Sigmoid colon (tissue), 7 donors: ENCODE results near the gene KIF19. TPM values are rescaled to one million over a fixed set of nuclear protein-coding genes. Genes with fewer than 3 reads are reported as not detected.

Experiments used
- DNase-seq: peaks from one replicate; pipeline ENCODE4 v3.0.0-alpha.2; 2019
- H3K27ac ChIP-seq, 4 donors: fragments of 200-600 bp; sonication (generic); one replicate each; pipeline ENCODE4 v1.5.1; 2016 to 2019; ENCODE audit warnings: mild to moderate bottlenecking in 1 of 4
- H3K27me3 ChIP-seq, 3 donors: fragments of 200-600 bp; sonication (generic); one replicate each; pipeline ENCODE4 v1.5.1; 2019; ENCODE audit warnings: mild to moderate bottlenecking in 1 of 3
- H3K36me3 ChIP-seq, 4 donors: fragments of 200-600 bp; sonication (generic); one replicate each; pipeline ENCODE4 v1.5.1; 2016 to 2019
- H3K4me1 ChIP-seq, 4 donors: fragments of 200-600 bp; sonication (generic); one replicate each; pipeline ENCODE4 v1.5.1; 2017 to 2019
- H3K4me3 ChIP-seq, 4 donors: fragments of 200-600 bp; sonication (generic); one replicate each; pipeline ENCODE4 v1.5.1; 2017 to 2019; ENCODE audit warnings: mild to moderate bottlenecking in 2 of 4, moderate library complexity in 1 of 4
- H3K9me3 ChIP-seq, 4 donors: fragments of 200-600 bp in 3 of 4; sonication (generic) in 3 of 4; one replicate each; pipeline versions ENCODE4 v1.5.1 to v1.6.1; 2013 to 2019
- EP300 ChIP-seq, 4 donors: sonication (generic); formaldehyde crosslinking; IDR thresholded peaks; one replicate each; pipeline ENCODE4 v1.6.1; 2017; ENCODE audit warnings: antibody characterized with exemption in 4 of 4
- POLR2A ChIP-seq, 2 donors: fragments of 450-650 bp; IDR thresholded peaks; one replicate each; pipeline ENCODE4 v1.6.1; 2016; ENCODE audit warnings: antibody characterized with exemption in 2 of 2, mild to moderate bottlenecking in 2 of 2, moderate library complexity in 2 of 2
- POLR2AphosphoS5 ChIP-seq, 4 donors: sonication (generic); formaldehyde crosslinking; IDR thresholded peaks; one replicate each; pipeline ENCODE4 v1.6.1; 2017; ENCODE audit warnings: antibody characterized with exemption in 4 of 4
- WGBS, 2 donors: extraction: QIAGEN DNeasy Blood & Tissue Kit; methylation state at CpG; one replicate each; pipeline ENCODE4 v1.1.7; 2013; 5-methylcytosine and 5-hydroxymethylcytosine counted together
- intact Hi-C: fragments of 100-400 bp; cut with DNase I; formaldehyde crosslinking; loops from one replicate; pipeline ENCODE4 v1.15.1; 2023
- polyA plus RNA-seq, 3 donors: library from polyadenylated mRNA; stranded (reverse); fragments of 200-250 nt; gene quantifications; one replicate each; pipeline ENCODE4 v1.2.3, GENCODE V29; 2013
- total RNA-seq, 4 donors: library from RNA; depleted of rRNA; stranded (reverse); fragments of >200 nt; gene quantifications; one replicate each; pipeline ENCODE4 v1.1.0, GENCODE V29; 2016
- TF ChIP-seq, protein P1 (sequence below), 4 experiments: fragments of 450-650 bp in 3 of 4; fragments of 200-600 bp in 1 of 4; IDR thresholded peaks; one replicate each; pipeline ENCODE4 v1.5.1; 2016 to 2019; ENCODE audit warnings: antibody characterized with exemption in 4 of 4, mild to moderate bottlenecking in 3 of 4, moderate library complexity in 2 of 4
- donor health status: healthy with polysubstance abuse.
- donor health status: Bipolar disorder and iron deficiency.
- donor health status: healthy.

KIF19 gene
- total and polyA plus RNA-seq, 7 donors = 0.36 to 3.3 (median 0.80) TPM; not detected in 1

DNA sequence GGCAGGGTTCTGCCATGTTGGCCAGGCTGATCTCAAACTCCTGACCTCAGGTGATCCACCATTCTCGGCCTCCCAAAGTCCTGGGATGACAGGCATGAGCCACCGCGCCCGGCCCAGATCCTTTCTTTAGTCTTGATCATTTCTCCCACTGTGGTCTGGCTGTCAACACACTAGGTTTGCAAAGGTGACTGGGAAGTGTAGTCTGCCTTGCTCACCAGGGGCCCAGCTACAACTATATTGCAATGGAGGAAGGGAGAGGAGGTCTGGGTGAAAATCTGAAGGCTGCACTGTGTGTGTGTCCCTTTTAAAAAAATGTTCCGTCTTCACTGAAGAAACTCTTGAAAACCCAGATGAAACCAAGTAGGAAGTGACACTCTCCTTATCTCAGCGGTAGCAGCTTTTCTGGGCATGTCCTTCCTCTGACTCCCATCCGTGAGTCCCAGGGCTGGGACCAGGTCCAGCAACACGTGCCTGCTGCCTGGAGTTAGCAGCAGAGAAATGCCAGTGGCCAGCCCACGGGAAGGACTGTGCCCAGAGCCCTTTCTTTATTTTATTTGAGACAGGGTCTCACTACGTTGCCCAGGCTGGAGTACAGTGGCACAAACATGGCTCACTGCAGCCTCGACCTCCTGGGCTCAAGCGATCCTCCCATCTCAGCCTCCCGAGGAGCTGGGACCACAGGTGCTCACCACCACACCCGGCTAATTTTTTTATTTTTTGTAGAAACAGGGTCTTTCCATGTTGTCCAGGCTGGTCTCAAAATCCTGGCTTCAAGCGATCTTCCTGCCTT is 17.8 kb upstream of the KIF19 start:
- H3K4me1 ChIP-seq = no peaks in the 10 kb centered on the region
- intact Hi-C loops = no loop called here
- WGBS, 2 donors = 63 to 65% methylated on average over 15 of the region's 15 CpGs

DNA sequence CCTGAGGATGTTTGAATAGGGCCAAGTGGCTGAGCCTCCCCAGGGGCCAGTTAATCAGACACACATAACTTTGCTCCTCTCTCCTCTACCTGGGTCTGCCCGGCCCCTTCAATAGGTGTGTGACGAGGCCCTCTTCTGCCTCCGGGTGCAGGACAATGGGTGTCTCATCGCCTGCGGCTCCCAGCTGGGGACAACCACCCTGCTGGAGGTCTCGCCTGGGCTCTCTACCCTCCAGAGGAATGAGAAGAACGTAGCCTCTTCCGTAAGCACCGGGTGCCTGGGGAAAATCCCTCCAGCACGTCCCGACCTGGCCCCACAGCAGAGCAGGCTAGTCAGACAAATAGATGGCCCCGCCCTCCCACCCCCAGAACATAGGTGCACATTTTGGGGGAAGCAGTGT is 16.1 kb upstream of the KIF19 start:
- Histone ChIP-seq H3K4me1 (no peaks in the 10 kb centered on the region), H3K27ac (no peak overlapping the region), H3K9me3 (peaks cover 0 to 5% (median 2%) of the 10 kb centered on the region in 4 donors), H3K27me3 (peaks cover 0 to 7% (median 0%) of the 10 kb centered on the region in 3 donors), H3K4me3 (no peak overlapping the region), H3K36me3 (no peaks in the 10 kb centered on the region)
- no peak for DNase-seq
- intact Hi-C loops = no loop called here
- 39 to 71% methylated on average over 12 of the region's 12 CpGs for WGBS, 2 donors
- TF ChIP-seq POLR2AphosphoS5 (IDR thresholded peaks at IDR 0.05) = no peak
- no peak for TF ChIP-seq EP300 (IDR thresholded peaks at IDR 0.05)
- no peak for TF ChIP-seq POLR2A (IDR thresholded peaks at IDR 0.05)
- TF ChIP-seq, protein P1, sequence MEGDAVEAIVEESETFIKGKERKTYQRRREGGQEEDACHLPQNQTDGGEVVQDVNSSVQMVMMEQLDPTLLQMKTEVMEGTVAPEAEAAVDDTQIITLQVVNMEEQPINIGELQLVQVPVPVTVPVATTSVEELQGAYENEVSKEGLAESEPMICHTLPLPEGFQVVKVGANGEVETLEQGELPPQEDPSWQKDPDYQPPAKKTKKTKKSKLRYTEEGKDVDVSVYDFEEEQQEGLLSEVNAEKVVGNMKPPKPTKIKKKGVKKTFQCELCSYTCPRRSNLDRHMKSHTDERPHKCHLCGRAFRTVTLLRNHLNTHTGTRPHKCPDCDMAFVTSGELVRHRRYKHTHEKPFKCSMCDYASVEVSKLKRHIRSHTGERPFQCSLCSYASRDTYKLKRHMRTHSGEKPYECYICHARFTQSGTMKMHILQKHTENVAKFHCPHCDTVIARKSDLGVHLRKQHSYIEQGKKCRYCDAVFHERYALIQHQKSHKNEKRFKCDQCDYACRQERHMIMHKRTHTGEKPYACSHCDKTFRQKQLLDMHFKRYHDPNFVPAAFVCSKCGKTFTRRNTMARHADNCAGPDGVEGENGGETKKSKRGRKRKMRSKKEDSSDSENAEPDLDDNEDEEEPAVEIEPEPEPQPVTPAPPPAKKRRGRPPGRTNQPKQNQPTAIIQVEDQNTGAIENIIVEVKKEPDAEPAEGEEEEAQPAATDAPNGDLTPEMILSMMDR (IDR thresholded peaks at IDR 0.05) = no peak

More for the DNA sequence above, 17.8 kb upstream of the KIF19 start:
- TF ChIP-seq, protein P1 (IDR thresholded peaks at IDR 0.05) = no peak
- TF ChIP-seq POLR2AphosphoS5 (IDR thresholded peaks at IDR 0.05) (no peak), EP300 (IDR thresholded peaks at IDR 0.05) (no peak), POLR2A (IDR thresholded peaks at IDR 0.05) (no peak)
- H3K27me3 ChIP-seq = peaks cover 0 to 10% (median 0%) of the 10 kb centered on the region in 3 donors
- peaks cover 0 to 9% (median 3%) of the 10 kb centered on the region in 4 donors for H3K9me3 ChIP-seq
- no peak overlapping the region for H3K4me3 ChIP-seq
- no peak overlapping the region for H3K27ac ChIP-seq
- DNase-seq = no peak
- no peaks in the 10 kb centered on the region for H3K36me3 ChIP-seq

DNA sequence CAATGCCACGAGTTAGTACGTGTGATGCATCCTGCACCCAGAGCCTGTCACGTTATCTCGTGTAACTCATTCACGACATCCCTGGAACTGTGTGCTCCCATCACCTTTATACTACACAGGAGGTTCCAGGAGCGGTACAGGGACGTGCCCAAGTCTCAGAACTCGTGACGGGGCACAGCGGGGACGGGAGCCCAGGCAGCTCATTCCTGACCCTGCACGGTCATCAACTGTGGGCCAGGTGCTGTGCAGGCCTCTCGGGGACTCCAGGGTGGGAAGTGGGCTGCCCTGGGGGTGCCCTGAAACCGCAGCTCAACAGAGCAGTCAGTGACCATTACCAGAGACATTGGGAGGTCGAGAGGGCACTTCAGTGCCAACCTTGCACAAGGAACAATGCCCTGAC is 11.1 kb upstream of the KIF19 start:
- TF ChIP-seq EP300 (IDR thresholded peaks at IDR 0.05) (no peak), POLR2A (IDR thresholded peaks at IDR 0.05) (no peak), POLR2AphosphoS5 (IDR thresholded peaks at IDR 0.05) (no peak)
- TF ChIP-seq, protein P1 (IDR thresholded peaks at IDR 0.05) = no peak
- Histone ChIP-seq H3K27me3 (peaks cover 0 to 5% (median 0%) of the 10 kb centered on the region in 3 donors), H3K36me3 (no peaks in the 10 kb centered on the region), H3K27ac (no peak overlapping the region), H3K9me3 (no peaks in the 10 kb centered on the region), H3K4me1 (no peaks in the 10 kb centered on the region), H3K4me3 (no peak overlapping the region)
- no peak for DNase-seq
- 81 to 88% methylated on average over 15 of the region's 15 CpGs for WGBS, 2 donors
- intact Hi-C loops = no loop called here

DNA sequence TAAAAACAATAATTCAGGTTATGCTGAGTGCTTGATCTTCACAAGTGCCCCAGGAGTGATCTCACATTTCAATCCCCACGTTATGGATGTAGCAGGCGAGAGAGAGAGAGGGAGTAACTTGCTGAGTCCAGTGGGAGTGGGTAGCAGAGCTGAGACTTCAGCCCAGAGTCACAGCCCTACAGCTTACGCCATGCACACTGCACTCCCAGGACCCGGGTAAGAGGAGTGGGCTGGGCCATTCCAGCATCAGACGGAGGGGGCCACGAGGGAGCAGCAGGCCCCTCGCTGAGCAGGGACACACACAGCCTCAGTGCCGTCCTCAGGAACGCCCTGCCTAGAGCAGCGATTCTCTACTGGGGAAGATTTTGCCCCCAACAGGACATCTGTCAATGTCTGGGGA is 9.8 kb upstream of the KIF19 start:
- TF ChIP-seq POLR2AphosphoS5 (IDR thresholded peaks at IDR 0.05) (no peak), POLR2A (IDR thresholded peaks at IDR 0.05) (no peak), EP300 (IDR thresholded peaks at IDR 0.05) (no peak)
- TF ChIP-seq, protein P1 (IDR thresholded peaks at IDR 0.05) = no peak
- no peak for DNase-seq
- intact Hi-C loops = no loop called here

More for the DNA sequence above, 9.8 kb upstream of the KIF19 start:
- H3K4me3 ChIP-seq = no peak overlapping the region
- no peaks in the 10 kb centered on the region for H3K36me3 ChIP-seq
- no peaks in the 10 kb centered on the region for H3K4me1 ChIP-seq
- H3K9me3 ChIP-seq = no peaks in the 10 kb centered on the region
- 58 to 65% methylated on average over 10 of the region's 10 CpGs for WGBS, 2 donors
- H3K27ac ChIP-seq = no peak overlapping the region
- peaks cover 0 to 5% (median 0%) of the 10 kb centered on the region in 3 donors for H3K27me3 ChIP-seq
